Measurements from ENCODE around the gene ARMS2.

Gene ARMS2

DNA sequence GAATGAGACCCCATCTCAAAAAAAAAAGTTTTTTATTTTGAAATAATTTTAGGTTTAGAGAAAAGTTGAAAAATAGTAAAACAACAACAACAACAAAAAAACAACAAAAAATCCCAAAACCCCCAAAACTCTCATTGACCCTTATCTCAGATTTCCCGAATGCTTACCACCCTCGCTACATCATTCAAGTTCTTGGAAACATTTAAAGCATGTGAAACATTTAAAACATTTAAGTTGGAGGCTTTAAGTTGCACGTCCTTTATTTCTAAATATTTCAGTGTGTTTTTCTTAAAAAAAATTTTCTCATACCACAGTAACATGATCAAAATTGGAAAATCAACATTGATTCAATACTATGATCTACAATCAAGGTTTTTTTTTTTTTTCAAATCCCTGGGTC lies 382 bp upstream of the ARMS2 start:
- in situ Hi-C loops (cut with HindIII; ENCODE audit: low pct_ligation_motif_present, low sequenced_read_pairs), result no loop called here
- no peak overlapping the region for H3K4me3 ChIP-seq (ENCODE audit: low read depth, low read length)
- no peaks in the 10 kb centered on the region for H3K36me3 ChIP-seq (replicated peaks)
- no peak for DNase-seq
- no peak overlapping the region for H3K27ac ChIP-seq
- H3K27me3 ChIP-seq (replicated peaks), result no peaks in the 10 kb centered on the region
- TF ChIP-seq, protein P1, sequence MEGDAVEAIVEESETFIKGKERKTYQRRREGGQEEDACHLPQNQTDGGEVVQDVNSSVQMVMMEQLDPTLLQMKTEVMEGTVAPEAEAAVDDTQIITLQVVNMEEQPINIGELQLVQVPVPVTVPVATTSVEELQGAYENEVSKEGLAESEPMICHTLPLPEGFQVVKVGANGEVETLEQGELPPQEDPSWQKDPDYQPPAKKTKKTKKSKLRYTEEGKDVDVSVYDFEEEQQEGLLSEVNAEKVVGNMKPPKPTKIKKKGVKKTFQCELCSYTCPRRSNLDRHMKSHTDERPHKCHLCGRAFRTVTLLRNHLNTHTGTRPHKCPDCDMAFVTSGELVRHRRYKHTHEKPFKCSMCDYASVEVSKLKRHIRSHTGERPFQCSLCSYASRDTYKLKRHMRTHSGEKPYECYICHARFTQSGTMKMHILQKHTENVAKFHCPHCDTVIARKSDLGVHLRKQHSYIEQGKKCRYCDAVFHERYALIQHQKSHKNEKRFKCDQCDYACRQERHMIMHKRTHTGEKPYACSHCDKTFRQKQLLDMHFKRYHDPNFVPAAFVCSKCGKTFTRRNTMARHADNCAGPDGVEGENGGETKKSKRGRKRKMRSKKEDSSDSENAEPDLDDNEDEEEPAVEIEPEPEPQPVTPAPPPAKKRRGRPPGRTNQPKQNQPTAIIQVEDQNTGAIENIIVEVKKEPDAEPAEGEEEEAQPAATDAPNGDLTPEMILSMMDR (IDR thresholded peaks at IDR 0.05; ENCODE audit: low read depth, low read length, missing control alignments), result no peak

DNA sequence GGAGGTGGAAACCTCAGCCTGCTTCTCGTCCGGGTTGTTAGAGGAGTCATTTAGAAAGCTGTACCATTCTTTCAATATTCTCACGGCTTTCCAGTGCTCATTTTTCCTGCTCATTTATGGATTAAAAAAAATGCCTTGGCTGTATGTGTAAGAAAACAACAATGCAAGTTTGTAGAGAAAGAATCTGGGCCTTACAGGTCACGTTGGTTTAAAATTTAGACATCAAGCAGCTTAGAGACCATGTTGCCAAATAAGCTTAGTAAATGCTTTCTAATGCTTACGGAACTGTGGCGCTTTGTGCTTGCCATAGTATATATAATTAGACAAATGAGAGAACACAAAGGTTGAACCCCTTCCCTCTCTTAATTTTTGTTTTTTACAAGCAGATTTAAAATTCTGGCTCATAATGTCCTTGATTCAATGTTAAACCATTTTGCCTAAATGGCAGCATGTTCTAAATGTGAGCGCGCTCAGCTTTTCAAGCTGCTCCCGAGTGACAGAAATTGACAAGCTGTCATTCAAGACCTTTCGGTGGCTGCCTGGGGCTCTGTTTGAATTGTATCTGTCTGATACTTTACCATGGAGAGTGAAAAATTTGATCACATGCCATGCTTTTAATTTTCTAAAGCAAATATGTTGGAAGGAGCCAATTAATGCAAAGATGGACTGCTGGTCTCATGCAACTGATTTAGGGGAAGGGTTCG lies 1.1 kb downstream of the ARMS2 start:
- TF ChIP-seq, protein P1 (IDR thresholded peaks at IDR 0.05; ENCODE audit: low read depth, low read length, missing control alignments), result no peak
- in situ Hi-C loops (cut with HindIII; ENCODE audit: low pct_ligation_motif_present, low sequenced_read_pairs), result no loop called here
- Histone ChIP-seq H3K4me3 (ENCODE audit: low read depth, low read length) (no peak overlapping the region), H3K36me3 (replicated peaks) (no peaks in the 10 kb centered on the region), H3K27ac (no peak overlapping the region), H3K27me3 (replicated peaks) (no peaks in the 10 kb centered on the region)
- DNase-seq, result no peak

DNA sequence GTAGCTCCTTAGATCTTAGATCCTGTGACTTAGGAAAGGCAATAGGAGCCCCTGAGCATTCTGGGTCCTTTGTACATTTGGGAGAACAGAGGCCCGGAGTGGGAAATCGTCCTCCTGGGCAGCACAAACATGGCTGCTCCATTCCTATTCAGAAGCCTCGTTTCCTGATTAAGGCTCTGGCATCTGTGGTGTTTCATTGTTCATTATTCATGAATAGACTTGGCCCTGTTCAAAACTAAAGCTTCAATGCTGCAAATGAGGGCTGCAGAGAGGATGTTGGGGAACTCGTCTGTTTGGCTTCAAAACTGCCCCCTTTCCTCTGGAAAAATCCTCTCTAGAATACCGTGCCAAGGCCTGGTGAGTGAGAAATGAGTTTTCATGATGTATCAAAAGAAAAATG lies 3.5 kb downstream of the ARMS2 start:
- no peaks in the 10 kb centered on the region for H3K27me3 ChIP-seq (replicated peaks)
- TF ChIP-seq, protein P1 (IDR thresholded peaks at IDR 0.05; ENCODE audit: low read depth, low read length, missing control alignments), result no peak

DNA sequence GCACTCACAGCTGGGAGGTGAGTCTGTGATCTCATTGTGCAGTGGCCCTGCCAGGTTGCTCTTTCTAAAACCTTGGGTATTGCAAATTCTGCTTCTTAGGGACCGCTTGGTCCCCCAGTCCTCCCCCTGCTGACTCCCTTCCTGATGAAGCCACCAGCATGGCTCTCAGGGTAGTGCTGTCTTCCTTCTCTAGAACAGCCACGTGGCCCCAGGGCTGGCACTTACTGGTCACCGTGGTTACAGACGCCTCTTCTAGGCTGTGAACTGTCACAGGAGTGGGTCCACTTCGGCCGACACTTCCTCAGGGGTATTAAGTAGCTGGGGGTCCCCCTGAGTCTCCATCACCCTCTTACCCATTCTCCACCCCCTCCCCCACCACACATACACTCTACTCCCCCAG lies 4.2 kb downstream of the ARMS2 start:
- Histone ChIP-seq H3K36me3 (replicated peaks) (no peaks in the 10 kb centered on the region), H3K4me3 (ENCODE audit: low read depth, low read length) (no peak overlapping the region), H3K27me3 (replicated peaks) (no peaks in the 10 kb centered on the region), H3K27ac (no peak overlapping the region)
- DNase-seq, result no peak
- in situ Hi-C loops (cut with HindIII; ENCODE audit: low pct_ligation_motif_present, low sequenced_read_pairs), result no loop called here
- TF ChIP-seq, protein P1 (IDR thresholded peaks at IDR 0.05; ENCODE audit: low read depth, low read length, missing control alignments), result no peak

More for the DNA sequence above, 3.5 kb downstream of the ARMS2 start:
- in situ Hi-C loops (cut with HindIII; ENCODE audit: low pct_ligation_motif_present, low sequenced_read_pairs), result no loop called here
- no peaks in the 10 kb centered on the region for H3K36me3 ChIP-seq (replicated peaks)
- DNase-seq, result no peak
- H3K27ac ChIP-seq, result no peak overlapping the region
- H3K4me3 ChIP-seq (ENCODE audit: low read depth, low read length), result no peak overlapping the region

DNA sequence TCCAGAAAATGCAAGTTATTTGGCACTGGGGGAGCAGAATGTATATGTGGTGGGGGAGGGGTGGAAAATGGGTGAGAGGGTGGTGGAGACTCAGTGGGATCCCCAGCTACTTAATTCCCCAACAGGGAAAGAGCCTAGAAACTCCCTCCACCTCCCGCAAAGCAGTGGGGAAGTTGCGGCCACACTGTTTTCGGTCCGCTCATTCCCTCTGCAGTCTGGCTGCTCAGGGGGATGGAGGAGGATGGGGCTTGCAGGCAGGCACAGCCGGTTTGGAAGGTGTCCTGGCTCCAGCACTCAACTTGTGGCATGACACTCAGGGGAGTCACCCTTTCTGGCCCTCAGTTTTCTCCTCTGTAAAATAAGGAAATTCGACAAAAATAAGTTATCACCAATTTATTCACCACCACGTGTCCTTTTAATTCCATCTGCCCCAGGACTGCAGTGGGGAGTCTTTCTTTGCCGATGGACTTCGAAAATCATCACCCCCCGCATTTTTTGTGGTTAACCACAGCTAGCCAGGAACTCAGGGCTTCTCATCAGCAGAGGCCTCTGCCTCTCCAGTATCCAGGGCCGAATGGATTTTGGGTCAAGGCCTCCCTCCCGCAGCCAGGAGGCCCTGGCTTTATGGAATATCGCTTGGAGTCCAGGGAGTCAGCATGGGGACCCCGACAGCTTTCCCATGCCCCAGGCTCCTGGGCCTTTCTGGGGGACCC lies 5.3 kb downstream of the ARMS2 start:
- no peaks in the 10 kb centered on the region for H3K36me3 ChIP-seq (replicated peaks)
- in situ Hi-C loops (cut with HindIII; ENCODE audit: low pct_ligation_motif_present, low sequenced_read_pairs), result no loop called here
- H3K4me3 ChIP-seq (ENCODE audit: low read depth, low read length), result no peak overlapping the region
- DNase-seq, result peak; percentile 49
- no peaks in the 10 kb centered on the region for H3K27me3 ChIP-seq (replicated peaks)
- TF ChIP-seq, protein P1 (IDR thresholded peaks at IDR 0.05; ENCODE audit: low read depth, low read length, missing control alignments), result no peak
- H3K27ac ChIP-seq, result no peak overlapping the region

Measured in brain microvascular endothelial cell (primary cell).